Hematopoietic multipotent progenitor cell treated with erythropoietin and hydrocortisone succinate and interleukin-3 and kit ligand, for 8 days (in vitro differentiated cells): ENCODE data around the gene THSD7A.

Source experiments
- DNase-seq: peaks from one replicate; pipeline ENCODE4 v3.0.0-alpha.2; 2015

THSD7A gene

DNA sequence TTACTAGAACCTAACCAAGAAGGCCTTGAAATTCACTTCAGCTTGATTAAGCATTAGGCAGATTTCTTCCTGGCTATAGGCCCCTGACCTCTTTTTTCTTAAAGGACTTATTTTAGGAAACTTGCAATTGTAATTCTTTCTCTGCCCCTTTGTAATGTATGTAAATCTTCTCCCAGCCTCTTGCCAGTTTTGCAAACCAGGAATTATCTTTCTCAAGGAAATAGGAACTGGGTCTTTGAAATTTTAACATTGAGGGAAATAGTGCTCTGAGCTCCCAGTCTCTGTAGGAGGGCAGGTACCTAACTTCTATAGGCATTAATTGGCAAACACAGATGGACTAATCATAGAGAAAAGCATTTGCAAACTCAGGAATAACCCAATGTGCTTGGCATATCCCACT lies 342.7 kb downstream of the THSD7A start:
- no peak for DNase-seq

DNA sequence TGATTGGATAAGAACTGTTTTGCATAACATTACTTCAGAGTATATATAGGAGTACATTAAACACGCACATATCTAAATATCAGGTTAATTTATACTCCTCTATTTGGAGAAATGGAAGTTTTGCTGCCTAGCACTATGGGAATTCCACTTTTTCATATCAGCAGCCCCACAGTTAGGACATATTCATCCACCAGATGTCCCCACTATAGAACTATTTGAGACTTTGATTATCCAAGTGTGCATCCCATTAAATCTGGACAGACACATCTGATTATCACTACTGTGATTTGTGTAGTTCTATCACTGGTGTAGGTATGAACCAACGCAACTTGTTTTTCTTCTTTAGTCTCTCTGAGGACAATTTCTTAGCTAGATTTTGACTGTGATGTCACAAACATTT lies 345.7 kb downstream of the THSD7A start:
- DNase-seq, result no peak

- DNase-seq, result no peak
These were observed 346.4 kb downstream of the THSD7A start for GRCh38 chr7:11485636-11486035.

DNA sequence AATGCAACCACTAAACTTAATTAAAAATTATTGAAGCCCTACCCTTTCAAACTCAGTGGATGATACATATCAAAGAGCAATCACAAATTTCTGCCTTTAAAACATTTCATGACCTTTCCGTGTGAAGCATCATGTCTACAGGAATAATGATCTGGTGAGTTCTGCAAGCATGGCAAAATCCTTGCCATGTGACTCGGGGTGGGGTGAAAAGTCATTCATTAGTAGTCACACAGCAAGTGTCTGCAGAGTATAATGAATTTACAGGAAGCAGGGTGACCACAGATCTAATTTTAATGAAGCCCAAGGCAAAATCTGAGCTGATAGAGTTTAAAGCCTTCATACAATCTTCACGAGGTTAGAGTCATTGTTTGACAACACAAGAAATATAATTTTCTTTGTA lies 351.9 kb downstream of the THSD7A start:
- DNase-seq, result no peak

DNA sequence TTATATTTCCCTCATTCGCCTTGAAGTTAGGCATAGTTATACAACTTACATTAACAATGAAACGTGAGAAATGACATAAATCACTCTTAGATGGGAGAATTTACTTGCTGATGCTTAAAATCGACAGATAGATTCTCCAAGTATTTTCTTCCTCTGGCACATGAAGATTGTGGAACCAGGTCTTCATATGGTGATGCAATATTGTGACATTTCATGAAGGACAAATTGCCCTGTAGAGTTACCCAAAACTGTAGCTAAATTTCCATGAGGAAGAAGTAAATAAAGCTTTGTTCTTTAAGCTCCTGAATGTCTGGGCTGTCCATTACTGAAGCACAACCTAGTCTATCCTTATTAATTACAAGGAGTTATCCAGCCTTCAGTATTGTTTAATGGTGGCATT lies 353.1 kb downstream of the THSD7A start:
- DNase-seq, result no peak

DNA sequence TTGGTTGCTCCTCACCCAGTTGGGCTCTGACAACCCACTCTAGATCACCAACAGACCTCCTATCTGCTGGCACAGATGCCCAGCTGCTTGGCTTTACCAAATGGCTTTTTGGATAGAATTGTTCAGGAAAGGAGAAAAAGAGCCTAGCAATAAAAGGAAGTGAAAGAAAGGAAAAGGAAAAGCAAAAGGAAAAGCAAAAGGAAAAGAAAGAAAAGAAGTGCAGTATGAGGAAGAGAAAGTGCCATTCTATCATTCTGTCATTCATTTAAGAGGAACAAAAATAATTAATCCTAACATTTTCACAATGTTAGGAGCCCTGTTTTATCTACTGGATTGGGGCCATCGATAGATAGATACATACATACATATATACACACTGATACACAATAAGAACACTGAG lies 353.6 kb downstream of the THSD7A start:
- no peak for DNase-seq

GRCh38 chr7:11474902-11475585 lies 357.0 kb downstream of the THSD7A start:
- DNase-seq, result no peak

GRCh38 chr7:11473807-11474424 lies 358.1 kb downstream of the THSD7A start:
- no peak for DNase-seq

- DNase-seq, result no peak
These were observed 358.8 kb downstream of the THSD7A start for GRCh38 chr7:11473220-11473619.

- DNase-seq, result no peak
These were observed 359.4 kb downstream of the THSD7A start for GRCh38 chr7:11472646-11473045.

- DNase-seq, result no peak
These were observed 360.7 kb downstream of the THSD7A start for GRCh38 chr7:11471255-11471654.

GRCh38 chr7:11469028-11469745 lies 362.8 kb downstream of the THSD7A start:
- no peak for DNase-seq

GRCh38 chr7:11466517-11467105 lies 365.4 kb downstream of the THSD7A start:
- DNase-seq, result no peak

- DNase-seq, result no peak
These were observed 367.4 kb downstream of the THSD7A start for GRCh38 chr7:11464624-11465023.

DNA sequence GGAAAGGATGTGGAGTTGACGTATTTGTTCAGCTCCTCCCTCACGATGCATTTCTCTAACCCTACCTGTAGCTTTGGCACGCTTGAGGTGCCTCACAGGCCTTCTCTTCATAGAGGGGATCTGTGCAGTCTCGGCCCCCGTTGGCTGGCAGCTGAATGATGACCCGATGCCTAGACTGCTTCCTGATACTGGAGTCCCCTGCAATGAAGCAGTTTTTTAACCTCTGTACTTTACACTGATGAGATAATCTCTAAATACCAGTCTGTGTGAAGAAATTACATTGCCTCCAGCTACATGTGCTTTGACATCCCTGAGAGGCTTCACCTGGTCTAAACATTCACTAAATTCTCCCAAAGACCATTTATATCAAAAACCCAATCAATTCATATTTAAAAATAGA lies 370.1 kb downstream of the THSD7A start:
- no peak for DNase-seq

DNA sequence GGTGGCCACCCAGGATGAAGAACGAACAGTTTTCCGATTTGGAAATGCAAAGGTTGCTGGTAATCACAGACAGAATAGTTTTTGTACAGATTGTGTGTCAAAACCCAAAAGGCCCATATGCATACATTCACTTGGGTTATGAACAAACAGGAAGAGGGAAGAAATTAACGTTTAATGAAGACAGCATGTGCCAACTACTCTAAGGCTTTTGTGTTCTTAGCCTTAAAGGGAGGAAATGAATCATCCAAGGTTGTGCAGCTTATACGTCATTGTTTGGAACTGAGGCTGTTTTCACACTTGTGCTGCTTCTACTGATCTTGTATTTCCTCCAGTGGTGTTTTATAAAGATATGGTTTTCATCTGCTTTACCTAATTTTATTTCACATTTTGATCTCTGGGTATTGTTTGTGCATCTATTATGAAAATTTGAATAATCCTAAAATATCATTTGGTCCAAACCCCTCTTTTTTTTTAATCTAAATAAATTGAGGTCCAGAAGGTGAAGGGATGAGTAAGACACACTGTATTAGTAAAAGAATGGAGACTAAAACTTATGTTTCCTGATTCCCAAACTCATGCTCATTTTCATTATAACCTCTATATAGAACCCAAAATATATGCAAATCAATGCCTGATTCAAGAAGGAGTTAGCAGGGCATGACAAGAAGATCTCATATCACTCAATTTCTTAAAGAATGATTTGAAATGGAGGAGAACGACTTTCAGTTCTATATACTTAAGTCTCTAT lies 373.1 kb downstream of the THSD7A start:
- DNase-seq, result no peak

GRCh38 chr7:11457419-11457818 lies 374.6 kb downstream of the THSD7A start:
- DNase-seq, result no peak

GRCh38 chr7:11456574-11456973 lies 375.4 kb downstream of the THSD7A start:
- DNase-seq, result no peak

GRCh38 chr7:11452476-11452875 lies 379.5 kb downstream of the THSD7A start:
- no peak for DNase-seq

- no peak for DNase-seq
These were observed 381.7 kb downstream of the THSD7A start for GRCh38 chr7:11450281-11450680.

GRCh38 chr7:11449316-11449715 lies 382.7 kb downstream of the THSD7A start:
- DNase-seq, result no peak

GRCh38 chr7:11448323-11448722 lies 383.7 kb downstream of the THSD7A start:
- DNase-seq, result no peak

DNA sequence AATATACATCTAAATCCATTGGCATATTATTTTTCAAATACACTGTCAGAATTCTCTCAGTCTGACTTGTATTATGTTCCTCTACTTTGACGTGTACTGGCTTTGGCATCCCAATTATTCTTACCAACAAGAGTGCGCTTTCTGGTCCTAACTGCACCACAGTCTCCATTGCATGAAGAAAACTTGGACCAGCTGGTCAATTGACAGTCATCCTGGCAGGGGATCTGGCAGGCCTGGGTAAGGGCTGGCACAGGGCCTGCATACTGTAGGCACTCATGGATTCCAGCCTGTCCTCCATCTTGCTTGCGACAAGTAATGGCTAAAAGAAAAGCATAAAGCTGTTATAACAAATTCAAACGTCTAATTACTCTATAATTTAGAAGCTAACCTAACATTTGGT lies 384.9 kb downstream of the THSD7A start:
- DNase-seq, result no peak
